NCI-H1436 treated with DMSO at 0.1 percent for 48 hours (cell line): ENCODE data around the gene AARS2.

Experiments
- DNase-seq: peaks from one replicate; lab custom pipeline; 2025; lab: John Stamatoyannopoulos, UW

AARS2 gene

GRCh38 chr6:44300292-44300823 lies 12.8 kb downstream of the AARS2 start:
- DNase-seq = no peak

GRCh38 chr6:44298864-44299263 lies 14.3 kb downstream of the AARS2 start:
- DNase-seq = no peak

GRCh38 chr6:44298055-44298803 lies 14.9 kb downstream of the AARS2 start:
- no peak for DNase-seq

GRCh38 chr6:44297063-44298038 lies 15.8 kb downstream of the AARS2 start:
- no peak for DNase-seq

GRCh38 chr6:44294832-44295791 lies 18.0 kb downstream of the AARS2 start:
- DNase-seq = no peak

- no peak for DNase-seq
Measured at GRCh38 chr6:44292661-44293365, 20.3 kb downstream of the AARS2 start.

- DNase-seq = no peak
Measured at GRCh38 chr6:44291841-44292240, 21.3 kb downstream of the AARS2 start.

GRCh38 chr6:44289726-44290260 lies 23.4 kb downstream of the AARS2 start:
- no peak for DNase-seq

GRCh38 chr6:44286747-44287146 lies 26.4 kb downstream of the AARS2 start:
- no peak for DNase-seq

- no peak for DNase-seq
Measured at GRCh38 chr6:44286285-44286565, 26.9 kb downstream of the AARS2 start.

GRCh38 chr6:44285552-44286284 lies 27.4 kb downstream of the AARS2 start:
- DNase-seq = no peak

- DNase-seq = no peak
Measured at GRCh38 chr6:44284867-44285266, 28.3 kb downstream of the AARS2 start.

- DNase-seq = no peak
Measured at GRCh38 chr6:44284121-44284520, 29.0 kb downstream of the AARS2 start.

GRCh38 chr6:44278774-44279697 lies 34.1 kb downstream of the AARS2 start:
- no peak for DNase-seq

- no peak for DNase-seq
Measured at GRCh38 chr6:44278315-44278714, 34.8 kb downstream of the AARS2 start.

GRCh38 chr6:44277763-44278162 lies 35.4 kb downstream of the AARS2 start:
- no peak for DNase-seq

- no peak for DNase-seq
Measured at GRCh38 chr6:44276667-44277640, 36.2 kb downstream of the AARS2 start.
